BJ (cell line): Measurements from ENCODE around the gene KRT15. TPM values are rescaled to one million over a fixed set of nuclear protein-coding genes. Genes with fewer than 3 reads are reported as not detected.

Experiments used
- CTCF ChIA-PET: fragments of 350-600 bp; formaldehyde crosslinking; extraction: SDS; loops from one replicate; lab custom pipeline; 2021; ENCODE audit warnings: antibody characterized with exemption, inconsistent platforms; lab: Yijun Ruan, JAX
- POLR2A ChIA-PET: fragments of 300-600 bp; sonication (Branson Sonifier 250); formaldehyde crosslinking; extraction: SDS; loops from one replicate; lab custom pipeline; 2021; ENCODE audit warnings: antibody characterized with exemption; lab: Charles Lee
- DNase-seq: peaks from one replicate; pipeline ENCODE4 v3.0.0-alpha.2; 2011; ENCODE audit warnings: low read depth
- H3K27me3 ChIP-seq: 2 replicates; pipeline ENCODE4 v1.6.0; 2011; ENCODE audit warnings: low read length; ENCODE audit not compliant: control insufficient read depth, insufficient read depth
- H3K36me3 ChIP-seq: 2 replicates; pipeline ENCODE4 v1.5.1; 2011; ENCODE audit warnings: low read length; ENCODE audit not compliant: control insufficient read depth, insufficient read depth
- H3K4me3 ChIP-seq: 2 replicates; pipeline ENCODE4 v1.5.1; 2011; ENCODE audit warnings: low read depth, mild to moderate bottlenecking, control low read depth, low read length
- polyA plus RNA-seq: library from polyadenylated mRNA; depleted of rRNA; stranded (reverse); fragments of >200 nt; gene quantifications from 2 replicates; pipeline ENCODE4 v1.2.3, GENCODE V29; 2011
- TF ChIP-seq, protein P1 (sequence below): IDR thresholded peaks from 2 replicates; pipeline ENCODE4 v1.5.1; 2011; ENCODE audit warnings: low read depth, mild to moderate bottlenecking, control low read depth, inconsistent platforms, low read length, moderate library complexity; ENCODE audit not compliant: insufficient read depth

The KRT15 gene
- polyA plus RNA-seq, 1 experiment = 2.7 TPM

GRCh38 chr17:41505809-41506767, 12.6 kb downstream of the KRT15 start:
- Histone ChIP-seq H3K4me3 (no peak overlapping the region), H3K27me3 (no peaks in the 10 kb centered on the region), H3K36me3 (no peaks in the 10 kb centered on the region)
- no peak for DNase-seq
- TF ChIP-seq, protein P1, sequence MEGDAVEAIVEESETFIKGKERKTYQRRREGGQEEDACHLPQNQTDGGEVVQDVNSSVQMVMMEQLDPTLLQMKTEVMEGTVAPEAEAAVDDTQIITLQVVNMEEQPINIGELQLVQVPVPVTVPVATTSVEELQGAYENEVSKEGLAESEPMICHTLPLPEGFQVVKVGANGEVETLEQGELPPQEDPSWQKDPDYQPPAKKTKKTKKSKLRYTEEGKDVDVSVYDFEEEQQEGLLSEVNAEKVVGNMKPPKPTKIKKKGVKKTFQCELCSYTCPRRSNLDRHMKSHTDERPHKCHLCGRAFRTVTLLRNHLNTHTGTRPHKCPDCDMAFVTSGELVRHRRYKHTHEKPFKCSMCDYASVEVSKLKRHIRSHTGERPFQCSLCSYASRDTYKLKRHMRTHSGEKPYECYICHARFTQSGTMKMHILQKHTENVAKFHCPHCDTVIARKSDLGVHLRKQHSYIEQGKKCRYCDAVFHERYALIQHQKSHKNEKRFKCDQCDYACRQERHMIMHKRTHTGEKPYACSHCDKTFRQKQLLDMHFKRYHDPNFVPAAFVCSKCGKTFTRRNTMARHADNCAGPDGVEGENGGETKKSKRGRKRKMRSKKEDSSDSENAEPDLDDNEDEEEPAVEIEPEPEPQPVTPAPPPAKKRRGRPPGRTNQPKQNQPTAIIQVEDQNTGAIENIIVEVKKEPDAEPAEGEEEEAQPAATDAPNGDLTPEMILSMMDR = no peak
- ChIA-PET POLR2A (no interaction called here), CTCF (interaction anchor here (0.6 to 3.0 kb wide), 5 partner anchors 8 to 635 kb away, joined by 3 to 11 read pairs (median 6); no protein-coding TSS in a partner anchor)

DNA sequence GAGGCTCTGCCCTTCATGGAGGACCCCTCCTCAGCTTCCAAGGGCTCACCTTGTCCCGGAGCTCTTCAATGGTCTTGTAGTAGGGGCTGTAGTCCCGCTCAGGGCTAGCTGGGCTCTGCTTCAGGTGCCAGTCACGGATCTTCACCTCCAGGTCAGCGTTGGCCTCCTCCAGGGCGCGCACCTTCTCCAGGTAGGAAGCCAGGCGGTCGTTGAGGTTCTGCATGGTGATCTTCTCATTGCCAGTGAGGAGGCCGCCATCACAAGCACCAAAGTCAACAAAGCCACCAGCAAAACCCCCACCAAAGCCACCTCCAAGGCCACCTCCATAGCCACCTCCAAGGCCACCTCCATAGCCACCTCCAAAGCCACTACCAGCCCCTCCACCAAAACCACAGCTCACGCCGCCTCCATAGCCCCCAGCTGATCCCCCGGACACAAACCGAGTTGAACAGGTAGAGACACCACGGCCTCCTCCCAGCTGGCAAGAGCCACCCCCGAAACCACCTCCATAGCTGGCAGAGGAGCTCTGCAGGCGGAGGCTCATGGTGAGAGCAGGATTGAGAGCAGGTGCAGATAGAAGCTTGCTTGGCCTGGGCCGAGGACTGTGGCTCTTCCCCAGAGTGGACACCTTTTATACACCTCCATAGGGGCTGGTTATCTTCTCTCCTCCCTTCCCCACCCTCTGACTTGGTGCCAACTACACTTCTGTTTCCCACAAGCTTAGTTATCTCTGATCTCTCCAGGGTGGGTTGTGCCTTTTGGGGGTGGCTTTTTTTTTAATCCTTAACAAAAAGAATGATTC, 13.5 kb downstream of the KRT15 start, which contains the start of gene KRT13:
KRT13 (minus strand) TSS at position 606 of the 802 bp plus-strand sequence; CDS start at position 544, 62 bp downstream.
- CTCF ChIA-PET = interaction anchor here (2.3 to 3.0 kb wide), 2 partner anchors 44 to 143 kb away, joined by 6 to 11 read pairs; no protein-coding TSS in a partner anchor
- H3K36me3 ChIP-seq = no peaks in the 10 kb centered on the region
- POLR2A ChIA-PET = no interaction called here
- H3K4me3 ChIP-seq = no peak within 1 kb of the TSS
- H3K27me3 ChIP-seq = no peaks in the 10 kb centered on the region
- no peak for DNase-seq
- TF ChIP-seq, protein P1 = no peak

DNA sequence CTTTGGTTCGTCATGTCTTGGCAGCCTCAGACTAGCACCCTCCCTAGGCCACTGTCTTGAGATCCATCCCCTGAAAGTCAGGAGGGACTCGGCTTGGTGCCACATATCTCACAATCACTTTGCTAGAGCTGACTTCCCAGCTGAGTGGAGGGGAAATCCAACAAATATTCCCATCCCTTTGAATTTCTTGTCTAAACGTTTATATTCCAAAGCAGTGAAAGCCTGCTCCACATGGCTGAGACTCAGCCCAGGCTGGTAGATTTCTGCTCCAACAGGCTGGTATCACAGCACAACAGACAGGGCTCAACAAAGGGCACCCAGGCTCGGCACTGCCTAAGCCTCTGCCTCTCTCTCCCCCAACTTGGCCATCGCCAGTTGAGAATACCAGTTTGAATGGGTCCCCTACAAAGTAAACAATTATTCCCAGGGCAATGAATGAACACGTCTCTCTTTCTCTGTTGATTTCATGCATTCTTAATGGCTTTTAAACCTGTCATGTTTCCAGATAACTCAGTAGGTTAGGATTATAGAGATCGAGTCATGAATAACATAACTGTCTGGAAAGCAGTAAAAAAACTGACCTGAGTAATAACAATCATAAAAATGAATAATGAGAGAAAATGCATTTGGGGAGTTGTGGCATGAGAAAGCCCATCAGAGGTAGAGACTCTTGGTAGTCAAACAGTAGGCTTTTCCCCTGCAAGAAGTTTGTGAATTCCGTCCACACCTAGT, 14.3 kb downstream of the KRT15 start:
- no peak for DNase-seq
- no peak overlapping the region for H3K4me3 ChIP-seq
- POLR2A ChIA-PET = no interaction called here
- CTCF ChIA-PET = interaction anchor here (2.3 to 5.8 kb wide), 3 partner anchors 45 to 144 kb away, joined by 6 to 29 read pairs (median 11); no protein-coding TSS in a partner anchor
- no peaks in the 10 kb centered on the region for H3K36me3 ChIP-seq
- TF ChIP-seq, protein P1 = no peak
- H3K27me3 ChIP-seq = no peaks in the 10 kb centered on the region

DNA sequence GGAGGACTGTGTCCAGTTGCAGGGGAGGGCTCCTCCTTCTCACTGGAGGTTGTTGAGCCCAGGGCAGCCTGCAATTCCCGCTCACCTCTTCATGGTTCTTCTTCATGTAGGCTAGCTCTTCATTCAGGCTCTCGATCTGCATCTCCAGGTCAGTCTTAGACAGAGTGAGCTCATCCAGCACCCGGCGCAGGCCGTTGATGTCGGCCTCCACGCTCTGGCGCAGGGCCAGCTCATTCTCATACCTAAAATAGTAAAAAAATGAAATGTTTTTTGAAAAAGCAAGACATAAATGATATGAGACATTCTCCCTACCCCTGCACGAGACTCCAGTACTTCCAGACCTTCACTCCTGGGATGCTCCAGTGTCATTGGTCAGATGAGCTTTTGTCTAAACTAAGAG, 15.5 kb downstream of the KRT15 start:
- no peaks in the 10 kb centered on the region for H3K27me3 ChIP-seq
- CTCF ChIA-PET = interaction anchor here (0.8 to 5.8 kb wide), 2 partner anchors 46 to 163 kb away, joined by 3 to 29 read pairs; no protein-coding TSS in a partner anchor
- POLR2A ChIA-PET = interaction anchor here (0.6 kb wide), 1 partner anchor 18 kb away, joined by 3 read pairs; no protein-coding TSS in a partner anchor

More for the DNA sequence above, 15.5 kb downstream of the KRT15 start:
- DNase-seq = no peak
- Histone ChIP-seq H3K36me3 (no peaks in the 10 kb centered on the region), H3K4me3 (no peak overlapping the region)
- TF ChIP-seq, protein P1 = no peak
